AG10803 (cell line): Measurements from ENCODE around the gene BABAM2.

ENCODE experiments used
- DNase-seq: peaks from one replicate; pipeline ENCODE4 v3.0.0; 2010; ENCODE audit warnings: low read depth
- H3K4me3 ChIP-seq: 2 replicates; pipeline ENCODE4 v1.5.1; 2011; ENCODE audit warnings: mild to moderate bottlenecking, low read length, control low read depth
- TF ChIP-seq, protein P1 (sequence below): conservative IDR thresholded peaks from 2 replicates; pipeline ENCODE4 v1.5.1; 2011; ENCODE audit warnings: mild to moderate bottlenecking, low read length, control low read depth, inconsistent platforms

Gene BABAM2

DNA sequence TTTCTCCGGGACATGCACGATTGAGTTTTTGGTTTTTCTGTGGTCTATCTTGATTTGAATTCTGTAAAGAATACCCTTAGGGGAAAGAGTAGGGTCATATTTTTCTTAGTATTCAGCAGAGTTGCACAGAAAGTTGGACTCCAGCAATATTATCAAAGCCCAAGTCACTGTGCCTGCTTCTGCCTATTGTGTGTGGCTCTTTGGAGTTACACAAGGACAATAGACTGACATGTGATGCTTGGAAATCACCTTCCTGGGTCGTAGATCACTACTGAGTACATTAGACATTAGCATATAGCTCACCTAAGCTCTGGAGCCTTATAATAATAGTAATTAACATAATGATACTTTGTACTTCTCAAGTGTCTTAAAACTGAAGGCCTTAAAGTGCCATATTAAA is 263.3 kb downstream of the BABAM2 start:
- DNase-seq = no peak
- TF ChIP-seq, protein P1, sequence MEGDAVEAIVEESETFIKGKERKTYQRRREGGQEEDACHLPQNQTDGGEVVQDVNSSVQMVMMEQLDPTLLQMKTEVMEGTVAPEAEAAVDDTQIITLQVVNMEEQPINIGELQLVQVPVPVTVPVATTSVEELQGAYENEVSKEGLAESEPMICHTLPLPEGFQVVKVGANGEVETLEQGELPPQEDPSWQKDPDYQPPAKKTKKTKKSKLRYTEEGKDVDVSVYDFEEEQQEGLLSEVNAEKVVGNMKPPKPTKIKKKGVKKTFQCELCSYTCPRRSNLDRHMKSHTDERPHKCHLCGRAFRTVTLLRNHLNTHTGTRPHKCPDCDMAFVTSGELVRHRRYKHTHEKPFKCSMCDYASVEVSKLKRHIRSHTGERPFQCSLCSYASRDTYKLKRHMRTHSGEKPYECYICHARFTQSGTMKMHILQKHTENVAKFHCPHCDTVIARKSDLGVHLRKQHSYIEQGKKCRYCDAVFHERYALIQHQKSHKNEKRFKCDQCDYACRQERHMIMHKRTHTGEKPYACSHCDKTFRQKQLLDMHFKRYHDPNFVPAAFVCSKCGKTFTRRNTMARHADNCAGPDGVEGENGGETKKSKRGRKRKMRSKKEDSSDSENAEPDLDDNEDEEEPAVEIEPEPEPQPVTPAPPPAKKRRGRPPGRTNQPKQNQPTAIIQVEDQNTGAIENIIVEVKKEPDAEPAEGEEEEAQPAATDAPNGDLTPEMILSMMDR = no peak
- no peak overlapping the region for H3K4me3 ChIP-seq

- H3K4me3 ChIP-seq = no peak overlapping the region
- TF ChIP-seq, protein P1 = no peak
- no peak for DNase-seq
These were observed 264.6 kb downstream of the BABAM2 start for GRCh38 chr2:28155086-28155485.

- H3K4me3 ChIP-seq = no peak overlapping the region
- TF ChIP-seq, protein P1 = peak; percentile 59
- no peak for DNase-seq
These were observed 265.1 kb downstream of the BABAM2 start for GRCh38 chr2:28155627-28156026.

- TF ChIP-seq, protein P1 = no peak
- H3K4me3 ChIP-seq = no peak overlapping the region
- no peak for DNase-seq
These were observed 268.3 kb downstream of the BABAM2 start for GRCh38 chr2:28158791-28159190.

DNA sequence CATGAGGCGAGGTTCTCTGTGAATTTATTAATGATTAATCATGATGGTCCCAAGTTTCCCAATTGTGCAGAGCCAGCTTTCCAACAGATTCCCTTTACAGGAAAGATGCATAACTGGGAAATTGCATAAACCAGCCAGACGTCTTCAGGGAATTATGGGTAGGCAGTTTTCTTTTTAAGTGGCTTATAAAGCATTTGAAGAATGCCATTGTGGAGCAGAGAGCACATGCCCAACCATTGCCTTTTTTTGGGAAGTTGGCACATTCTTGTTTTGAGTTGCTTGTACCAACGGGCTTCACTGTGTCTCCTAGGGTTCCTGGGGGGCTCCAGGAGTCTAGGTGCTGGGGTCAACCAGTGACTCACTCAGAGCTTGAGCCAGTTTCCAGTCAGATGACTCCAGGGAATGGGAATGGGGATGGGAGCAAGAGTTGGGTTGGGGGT is 270.5 kb downstream of the BABAM2 start:
- peak; percentile 98 for DNase-seq
- H3K4me3 ChIP-seq = no peak overlapping the region
- TF ChIP-seq, protein P1 = no peak

DNA sequence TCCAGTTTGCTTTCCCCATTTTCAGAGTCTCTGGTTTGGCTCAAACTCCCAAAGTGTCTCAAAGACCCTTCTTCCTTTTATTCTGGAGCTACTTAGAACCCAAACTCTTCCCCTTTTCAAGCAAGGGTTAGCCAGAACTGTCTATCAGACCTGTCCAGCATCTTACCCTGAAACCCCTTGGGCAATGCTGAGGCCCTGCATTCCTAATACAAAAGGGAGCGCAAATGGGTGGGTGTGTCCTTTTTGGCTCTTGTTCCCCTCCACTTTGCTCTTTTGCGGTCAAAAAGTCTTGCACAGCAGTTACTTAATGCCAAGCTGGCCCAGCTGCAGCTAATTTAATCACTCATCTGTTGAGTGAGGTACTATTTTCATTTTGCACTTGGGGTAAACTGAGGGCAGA is 270.9 kb downstream of the BABAM2 start:
- H3K4me3 ChIP-seq = no peak overlapping the region
- peak; percentile 94 for DNase-seq
- TF ChIP-seq, protein P1 = no peak

DNA sequence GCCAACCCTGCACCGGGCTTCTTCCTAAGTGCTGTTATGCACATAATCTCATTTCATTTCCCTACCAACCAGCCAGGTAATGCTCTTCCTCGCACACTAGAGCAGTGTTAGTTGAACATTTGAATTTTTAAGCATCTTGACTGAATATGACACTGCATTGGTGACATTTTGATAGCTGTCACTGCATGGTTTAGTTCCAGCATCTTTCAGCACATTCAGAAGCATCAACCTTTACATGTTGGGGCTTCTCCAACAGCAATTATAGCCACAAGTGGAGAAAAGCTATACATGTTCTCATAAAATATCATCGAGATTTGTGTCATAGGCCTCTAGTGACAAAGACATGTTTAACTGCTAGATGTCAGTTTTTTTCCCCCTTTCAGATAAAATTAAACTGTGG is 272.0 kb downstream of the BABAM2 start:
- TF ChIP-seq, protein P1 = no peak
- DNase-seq = no peak
- no peak overlapping the region for H3K4me3 ChIP-seq
